Neural cell (in vitro differentiated cells): ENCODE results near the gene MLH1. TPM values are rescaled to one million over a fixed set of nuclear protein-coding genes. Genes with fewer than 3 reads are reported as not detected.

ENCODE experiments used
- H2AFZ ChIP-seq: fragments of 200-600, 300-800 bp; sonication (generic), shearing (Covaris generic); 2 replicates; pipeline ENCODE4 v1.6.0; 2014; ENCODE audit warnings: low read depth, mild to moderate bottlenecking, antibody characterized with exemption, low read length, moderate library complexity
- H3F3A ChIP-seq: fragments of 200-600 bp; shearing (Covaris generic); 2 replicates; pipeline ENCODE4 v1.6.1; 2016; ENCODE audit warnings: mild to moderate bottlenecking, moderate library complexity, mixed read lengths, antibody characterized with exemption, low read length; ENCODE audit not compliant: insufficient read depth, poor library complexity, severe bottlenecking
- H3K27ac ChIP-seq: fragments of 200-600, 300-800 bp; sonication (generic), shearing (Covaris generic); 2 replicates; pipeline ENCODE4 v1.5.1; 2014; ENCODE audit warnings: mild to moderate bottlenecking, low read length, moderate library complexity
- H3K27me3 ChIP-seq: fragments of 300-800, 200-600 bp; sonication (generic), shearing (Covaris generic); 2 replicates; pipeline ENCODE4 v1.6.0; 2014; ENCODE audit warnings: mild to moderate bottlenecking, low read depth, low read length, moderate library complexity; ENCODE audit not compliant: insufficient read depth
- H3K36me3 ChIP-seq: fragments of 300-800, 200-600 bp; sonication (generic), shearing (Covaris generic); 2 replicates; pipeline ENCODE4 v1.5.1; 2014; ENCODE audit warnings: mild to moderate bottlenecking, antibody characterized with exemption, low read length, moderate library complexity; ENCODE audit not compliant: insufficient read depth
- H3K4me2 ChIP-seq: fragments of 300-800, 200-600 bp; sonication (generic), shearing (Covaris generic); 2 replicates; pipeline ENCODE4 v1.6.0; 2014; ENCODE audit warnings: mild to moderate bottlenecking, low read length
- H3K4me3 ChIP-seq: fragments of 300-800, 200-600 bp; sonication (generic), shearing (Covaris generic); 2 replicates; pipeline ENCODE4 v1.5.1; 2014; ENCODE audit warnings: mild to moderate bottlenecking, low read length, moderate library complexity
- H3K79me2 ChIP-seq: fragments of 200-600 bp; shearing (Covaris generic); replicated peaks from 2 replicates; pipeline ENCODE4 v1.6.0; 2014; ENCODE audit warnings: mild to moderate bottlenecking, low read length, moderate library complexity; ENCODE audit not compliant: insufficient read depth
- H3K9ac ChIP-seq: fragments of 300-800, 200-600 bp; sonication (generic), shearing (Covaris generic); 2 replicates; pipeline ENCODE4 v1.6.1; 2016; ENCODE audit warnings: mild to moderate bottlenecking, low read length, mixed read lengths
- H3K9me2 ChIP-seq: fragments of 200-600 bp; shearing (Covaris generic); 2 replicates; pipeline ENCODE4 v1.6.1; 2016; ENCODE audit warnings: mild to moderate bottlenecking, low read length, mixed read lengths; ENCODE audit not compliant: insufficient read depth
- H3K9me3 ChIP-seq: fragments of 200-600, 300-800 bp; sonication (generic), shearing (Covaris generic); 2 replicates; pipeline ENCODE4 v1.6.1; 2016; ENCODE audit warnings: mild to moderate bottlenecking, mixed run types, low read length, moderate library complexity, mixed read lengths
- H4K20me1 ChIP-seq: fragments of 200-600 bp; shearing (Covaris generic); 2 replicates; pipeline ENCODE4 v1.6.1; 2016; ENCODE audit warnings: mild to moderate bottlenecking, mixed run types; ENCODE audit not compliant: insufficient read depth
- CTCF ChIP-seq: fragments of 450-650 bp; IDR thresholded peaks from 2 replicates; pipeline ENCODE4 v1.5.1; 2014; ENCODE audit warnings: antibody characterized with exemption, mild to moderate bottlenecking, moderate library complexity; ENCODE audit not compliant: poor library complexity, severe bottlenecking
- EP300 ChIP-seq: fragments of 450-650 bp; conservative IDR thresholded peaks from 2 replicates; pipeline ENCODE4 v1.6.1; 2014; ENCODE audit warnings: antibody characterized with exemption, mild to moderate bottlenecking, moderate library complexity; ENCODE audit not compliant: poor library complexity, severe bottlenecking
- EZH2 ChIP-seq: fragments of 200-600, 300-800 bp; shearing (Covaris generic), sonication (generic); IDR thresholded peaks from 2 replicates; pipeline ENCODE4 v1.6.1; 2014; ENCODE audit warnings: antibody characterized with exemption, low read length, borderline replicate concordance, mild to moderate bottlenecking; ENCODE audit not compliant: insufficient read depth, poor library complexity, severe bottlenecking
- MXI1 ChIP-seq: fragments of 450-650 bp; conservative IDR thresholded peaks from 2 replicates; pipeline ENCODE4 v1.6.1; 2014; ENCODE audit warnings: antibody characterized with exemption, mild to moderate bottlenecking; ENCODE audit not compliant: poor library complexity, severe bottlenecking
- POLR2AphosphoS5 ChIP-seq: IDR thresholded peaks from 2 replicates; pipeline ENCODE4 v1.6.1; 2012
- RAD21 ChIP-seq: fragments of 450-650 bp; conservative IDR thresholded peaks from 2 replicates; pipeline ENCODE4 v1.6.1; 2014; ENCODE audit warnings: antibody characterized with exemption, mild to moderate bottlenecking, moderate library complexity
- REST ChIP-seq: IDR thresholded peaks from 2 replicates; pipeline ENCODE4 v1.6.1; 2012; ENCODE audit warnings: borderline replicate concordance
- SMC3 ChIP-seq: fragments of 450-650 bp; conservative IDR thresholded peaks from 2 replicates; pipeline ENCODE4 v1.6.1; 2014; ENCODE audit warnings: antibody characterized with exemption, mild to moderate bottlenecking, moderate library complexity; ENCODE audit not compliant: poor library complexity
- TAF1 ChIP-seq: IDR thresholded peaks from 2 replicates; pipeline ENCODE4 v1.6.1; 2012; ENCODE audit warnings: low read depth
- polyA plus RNA-seq: library from polyadenylated mRNA; depleted of rRNA; stranded (reverse); fragments of >200 nt; gene quantifications from 2 replicates; pipeline ENCODE4 v1.2.3, GENCODE V29; 2014

MLH1 gene
- polyA plus RNA-seq, 1 donor from 2014 or later: 73.7 TPM

GRCh38 chr3:37075955-37076354 lies 82.6 kb downstream of the MLH1 start:
- H3K9me3 ChIP-seq: no peaks in the 10 kb centered on the region

GRCh38 chr3:37082317-37082716 lies 89.0 kb downstream of the MLH1 start:
- Histone ChIP-seq H4K20me1 (no peaks in the 10 kb centered on the region), H3K9ac (no peak overlapping the region), H3F3A (no peaks in the 10 kb centered on the region), H3K9me2 (no peaks in the 10 kb centered on the region), H2AFZ (no peak overlapping the region), H3K4me2 (no peak overlapping the region), H3K27ac (no peak overlapping the region), H3K27me3 (no peaks in the 10 kb centered on the region), H3K9me3 (no peaks in the 10 kb centered on the region), H3K79me2 (no peaks in the 10 kb centered on the region), H3K36me3 (peaks cover 10% of the 10 kb centered on the region), H3K4me3 (no peak overlapping the region)
- TF ChIP-seq CTCF (no peak), POLR2AphosphoS5 (no peak), TAF1 (no peak), RAD21 (no peak), EP300 (no peak)

More at GRCh38 chr3:37075955-37076354, 82.6 kb downstream of the MLH1 start:
- no peaks in the 10 kb centered on the region for H3K27me3 ChIP-seq
- H3K79me2 ChIP-seq: no peaks in the 10 kb centered on the region
- no peak overlapping the region for H3K27ac ChIP-seq
- no peak overlapping the region for H3K9ac ChIP-seq
- H3K36me3 ChIP-seq: peaks cover 14% of the 10 kb centered on the region
- no peak overlapping the region for H3K4me2 ChIP-seq
- H3K4me3 ChIP-seq: no peak overlapping the region
- H3K9me2 ChIP-seq: no peaks in the 10 kb centered on the region
- no peak overlapping the region for H2AFZ ChIP-seq
- H4K20me1 ChIP-seq: no peaks in the 10 kb centered on the region
- TF ChIP-seq SMC3 (no peak), EZH2 (no peak), RAD21 (no peak), CTCF (no peak), REST (no peak), POLR2AphosphoS5 (no peak), EP300 (no peak), TAF1 (no peak), MXI1 (no peak)
- H3F3A ChIP-seq: no peaks in the 10 kb centered on the region
